ENCODE data around the gene SLC16A11.
"Not testable (repeated sequence)": the region's sequence is repeated elsewhere in the genome, so short reads cannot be mapped to it uniquely, and the experiment has no call there.

Gene SLC16A11

DNA sequence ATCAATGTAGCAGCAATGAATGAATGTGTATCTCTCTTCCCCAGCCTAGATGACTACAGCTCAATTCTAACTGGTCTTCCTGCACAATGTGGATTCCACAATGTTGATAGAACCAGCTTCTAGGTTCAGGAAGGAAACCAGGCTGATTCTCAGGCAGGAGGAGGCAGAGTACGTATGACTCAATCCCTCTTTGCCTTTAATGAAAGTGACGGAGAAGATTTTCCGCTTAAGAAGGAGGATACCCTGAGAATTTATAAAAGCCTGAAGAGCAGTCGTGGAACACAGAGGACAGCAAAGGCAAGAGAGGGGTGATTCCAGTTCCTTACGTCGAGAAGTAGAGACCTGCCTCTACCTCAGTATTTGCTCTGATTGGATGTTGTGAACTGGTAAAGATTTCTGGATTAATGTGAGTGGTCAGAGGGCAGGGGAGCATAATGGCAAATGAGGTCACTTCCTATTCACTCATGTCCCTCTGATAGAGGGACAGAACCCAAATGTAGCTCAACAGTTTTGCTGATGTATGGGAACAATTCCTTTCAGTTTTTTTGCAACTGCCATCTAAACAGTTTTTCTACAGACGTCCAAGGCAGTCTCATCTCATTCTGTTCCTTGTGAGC lies 15.0 kb upstream of the SLC16A11 start:
- Histone ChIP-seq H2BK5ac (ENCODE audit: low read depth, low read length, poor library complexity, severe bottlenecking) (no peak overlapping the region), H3K4me3 (ENCODE audit: insufficient read depth in 1 of 2, low read depth in 1 of 2, low read length in 2 of 2) (no peak overlapping the region), H2AFZ (ENCODE audit: low read depth, low read length) (no peak overlapping the region), H2BK12ac (ENCODE audit: low read length in 2 of 2) (no peak overlapping the region), H3K14ac (ENCODE audit: low read length in 2 of 2) (no peak overlapping the region), H2AK5ac (ENCODE audit: low read length, severe bottlenecking) (no peak overlapping the region), H3K79me1 (replicated peaks; ENCODE audit: low read length, poor library complexity, severe bottlenecking) (no peaks in the 10 kb centered on the region), H2BK15ac (ENCODE audit: low read depth, poor library complexity, severe bottlenecking) (no peak overlapping the region), H4K91ac (ENCODE audit: low read length) (no peak overlapping the region), H3K4me1 (ENCODE audit: control insufficient read depth, insufficient read depth, low read depth, low read length) (peaks cover 10% of the 10 kb centered on the region), H3K9me3 (ENCODE audit: control insufficient read depth, low read length) (no peaks in the 10 kb centered on the region), H3K4me2 (ENCODE audit: low read length, poor library complexity, severe bottlenecking) (no peak overlapping the region), H4K8ac (ENCODE audit: low read length) (no peak overlapping the region), H3K18ac (ENCODE audit: low read depth in 1 of 2, low read length in 2 of 2) (no peak overlapping the region), H3K27ac (ENCODE audit: low read length, poor library complexity, severe bottlenecking) (no peak overlapping the region), H3K36me3 (ENCODE audit: control insufficient read depth in 1 of 2, insufficient read depth in 2 of 2, low read depth in 1 of 2, low read length in 2 of 2) (no peaks in the 10 kb centered on the region), H2BK120ac (ENCODE audit: low read depth, low read length) (no peak overlapping the region), H3K4ac (ENCODE audit: low read depth in 1 of 2, low read length in 2 of 2) (no peak overlapping the region), H3K23ac (ENCODE audit: low read length in 2 of 2) (no peak overlapping the region), H3K27me3 (ENCODE audit: control insufficient read depth in 1 of 2, insufficient read depth in 1 of 2, low read length in 2 of 2) (peaks cover 0 to 28% of the 10 kb centered on the region in 2 experiments), H3K9ac (ENCODE audit: low read length) (no peak overlapping the region)
- peak; percentile 29 for DNase-seq
- WGBS: 72% methylated on average over 7 of the region's 7 CpGs

DNA sequence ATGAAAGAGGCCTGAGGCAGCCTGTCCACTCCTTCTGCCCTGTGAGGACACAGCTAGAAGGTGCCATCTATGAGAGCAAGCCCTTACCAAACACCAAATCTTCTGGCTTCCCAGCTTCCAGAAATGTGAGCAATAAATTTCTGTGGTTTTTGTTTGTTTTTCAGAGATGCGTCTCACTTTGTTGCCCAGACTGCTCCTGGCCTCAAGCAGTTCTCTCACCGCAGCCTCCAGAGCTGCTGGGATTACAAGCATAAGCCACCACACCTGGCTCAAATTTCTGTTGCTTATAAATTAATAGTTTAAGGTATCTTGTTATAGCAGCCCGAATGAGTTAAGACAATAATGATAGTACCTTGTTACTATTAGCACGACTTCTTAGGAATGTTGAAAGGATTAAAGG lies 12.5 kb upstream of the SLC16A11 start:
- Histone ChIP-seq H4K91ac (ENCODE audit: low read length) (no peak overlapping the region), H3K23ac (ENCODE audit: low read length in 2 of 2) (no peak overlapping the region), H2BK15ac (ENCODE audit: low read depth, poor library complexity, severe bottlenecking) (no peak overlapping the region), H3K4ac (ENCODE audit: low read depth in 1 of 2, low read length in 2 of 2) (no peak overlapping the region), H2BK5ac (ENCODE audit: low read depth, low read length, poor library complexity, severe bottlenecking) (no peak overlapping the region), H3K4me1 (ENCODE audit: control insufficient read depth, insufficient read depth, low read depth, low read length) (peaks cover 5% of the 10 kb centered on the region), H3K18ac (ENCODE audit: low read depth in 1 of 2, low read length in 2 of 2) (no peak overlapping the region), H3K4me2 (ENCODE audit: low read length, poor library complexity, severe bottlenecking) (no peak overlapping the region), H3K27ac (ENCODE audit: low read length, poor library complexity, severe bottlenecking) (no peak overlapping the region), H3K4me3 (ENCODE audit: insufficient read depth in 1 of 2, low read depth in 1 of 2, low read length in 2 of 2) (no peak overlapping the region), H2AFZ (ENCODE audit: low read depth, low read length) (no peak overlapping the region), H3K27me3 (ENCODE audit: control insufficient read depth in 1 of 2, insufficient read depth in 1 of 2, low read length in 2 of 2) (peaks cover 3 to 23% of the 10 kb centered on the region in 2 experiments), H3K9ac (ENCODE audit: low read length) (no peak overlapping the region), H3K14ac (ENCODE audit: low read length in 2 of 2) (no peak overlapping the region), H3K9me3 (ENCODE audit: control insufficient read depth, low read length) (no peaks in the 10 kb centered on the region), H3K36me3 (ENCODE audit: control insufficient read depth in 1 of 2, insufficient read depth in 2 of 2, low read depth in 1 of 2, low read length in 2 of 2) (no peaks in the 10 kb centered on the region), H4K8ac (ENCODE audit: low read length) (no peak overlapping the region), H2BK120ac (ENCODE audit: low read depth, low read length) (no peak overlapping the region), H2AK5ac (ENCODE audit: low read length, severe bottlenecking) (no peak overlapping the region), H3K79me1 (replicated peaks; ENCODE audit: low read length, poor library complexity, severe bottlenecking) (no peaks in the 10 kb centered on the region), H2BK12ac (ENCODE audit: low read length in 2 of 2) (no peak overlapping the region)
- peak; percentile 57 for DNase-seq
- WGBS: 69% methylated on average over 4 of the region's 4 CpGs

GRCh38 chr17:7050583-7050982 lies 6.7 kb upstream of the SLC16A11 start:
- not testable (repeated sequence) for H3K4me3 ChIP-seq (ENCODE audit: insufficient read depth in 1 of 2, low read depth in 1 of 2, low read length in 2 of 2); H2AK5ac ChIP-seq (ENCODE audit: low read length, severe bottlenecking); H4K8ac ChIP-seq (ENCODE audit: low read length); H3K79me1 ChIP-seq (replicated peaks; ENCODE audit: low read length, poor library complexity, severe bottlenecking); DNase-seq; H3K18ac ChIP-seq (ENCODE audit: low read depth in 1 of 2, low read length in 2 of 2); H3K14ac ChIP-seq (ENCODE audit: low read length in 2 of 2); H3K4me1 ChIP-seq (ENCODE audit: control insufficient read depth, insufficient read depth, low read depth, low read length); H3K27ac ChIP-seq (ENCODE audit: low read length, poor library complexity, severe bottlenecking); H2BK15ac ChIP-seq (ENCODE audit: low read depth, poor library complexity, severe bottlenecking); H2AFZ ChIP-seq (ENCODE audit: low read depth, low read length); H3K36me3 ChIP-seq (ENCODE audit: control insufficient read depth in 1 of 2, insufficient read depth in 2 of 2, low read depth in 1 of 2, low read length in 2 of 2); H3K4me2 ChIP-seq (ENCODE audit: low read length, poor library complexity, severe bottlenecking); H3K9me3 ChIP-seq (ENCODE audit: control insufficient read depth, low read length); H2BK12ac ChIP-seq (ENCODE audit: low read length in 2 of 2); H3K23ac ChIP-seq (ENCODE audit: low read length in 2 of 2); H2BK120ac ChIP-seq (ENCODE audit: low read depth, low read length); H3K9ac ChIP-seq (ENCODE audit: low read length); H3K4ac ChIP-seq (ENCODE audit: low read depth in 1 of 2, low read length in 2 of 2); H2BK5ac ChIP-seq (ENCODE audit: low read depth, low read length, poor library complexity, severe bottlenecking)
- 88% methylated on average over 9 of the region's 9 CpGs for WGBS
- Histone ChIP-seq H3K27me3 (ENCODE audit: control insufficient read depth in 1 of 2, insufficient read depth in 1 of 2, low read length in 2 of 2) (peaks cover 17 to 53% of the 10 kb centered on the region in 2 experiments), H4K91ac (ENCODE audit: low read length) (peak overlapping the region; percentile 63)

DNA sequence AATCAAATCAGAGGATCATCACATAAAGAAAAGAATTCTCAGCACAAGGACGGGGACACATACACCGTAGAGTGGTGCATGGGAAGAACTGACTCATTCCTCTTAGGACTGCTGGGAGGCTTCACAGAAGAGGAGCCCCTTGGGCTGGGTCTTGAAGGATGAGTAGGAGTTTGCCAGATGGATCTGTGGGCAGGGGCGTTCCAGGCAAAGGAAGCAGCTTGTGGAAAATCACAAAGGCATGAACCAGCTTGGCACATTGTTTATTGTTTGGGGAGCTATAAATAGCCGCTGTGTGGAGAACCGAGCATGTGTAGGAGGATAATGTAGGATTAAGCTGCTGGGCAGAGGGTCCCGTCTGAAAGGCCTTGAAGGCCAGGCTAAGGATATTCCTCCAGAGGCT lies 5.1 kb upstream of the SLC16A11 start:
- H4K8ac ChIP-seq (ENCODE audit: low read length): no peak overlapping the region

More for the DNA sequence above, 5.1 kb upstream of the SLC16A11 start:
- no peak overlapping the region for H3K4me2 ChIP-seq (ENCODE audit: low read length, poor library complexity, severe bottlenecking)
- no peak overlapping the region for H3K9ac ChIP-seq (ENCODE audit: low read length)
- H3K4ac ChIP-seq (ENCODE audit: low read depth in 1 of 2, low read length in 2 of 2): no peak overlapping the region
- peak; percentile 69 for DNase-seq
- no peak overlapping the region for H2BK12ac ChIP-seq (ENCODE audit: low read length in 2 of 2)
- H4K91ac ChIP-seq (ENCODE audit: low read length): no peak overlapping the region
- H3K18ac ChIP-seq (ENCODE audit: low read depth in 1 of 2, low read length in 2 of 2): no peak overlapping the region
- WGBS: 46% methylated on average over 5 of the region's 6 CpGs
- no peak overlapping the region for H2AK5ac ChIP-seq (ENCODE audit: low read length, severe bottlenecking)
- no peak overlapping the region for H2BK120ac ChIP-seq (ENCODE audit: low read depth, low read length)
- no peaks in the 10 kb centered on the region for H3K79me1 ChIP-seq (replicated peaks; ENCODE audit: low read length, poor library complexity, severe bottlenecking)
- no peak overlapping the region for H2BK15ac ChIP-seq (ENCODE audit: low read depth, poor library complexity, severe bottlenecking)
- peaks cover 10% of the 10 kb centered on the region for H3K4me1 ChIP-seq (ENCODE audit: control insufficient read depth, insufficient read depth, low read depth, low read length)
- H3K4me3 ChIP-seq (ENCODE audit: insufficient read depth in 1 of 2, low read depth in 1 of 2, low read length in 2 of 2): no peak overlapping the region
- no peaks in the 10 kb centered on the region for H3K36me3 ChIP-seq (ENCODE audit: control insufficient read depth in 1 of 2, insufficient read depth in 2 of 2, low read depth in 1 of 2, low read length in 2 of 2)
- no peak overlapping the region for H3K23ac ChIP-seq (ENCODE audit: low read length in 2 of 2)
- no peak overlapping the region for H3K27ac ChIP-seq (ENCODE audit: low read length, poor library complexity, severe bottlenecking)
- H3K27me3 ChIP-seq (ENCODE audit: control insufficient read depth in 1 of 2, insufficient read depth in 1 of 2, low read length in 2 of 2): peaks cover 26 to 56% of the 10 kb centered on the region in 2 experiments
- no peak overlapping the region for H3K14ac ChIP-seq (ENCODE audit: low read length in 2 of 2)
- H2AFZ ChIP-seq (ENCODE audit: low read depth, low read length): no peak overlapping the region
- H2BK5ac ChIP-seq (ENCODE audit: low read depth, low read length, poor library complexity, severe bottlenecking): no peak overlapping the region
- H3K9me3 ChIP-seq (ENCODE audit: control insufficient read depth, low read length): no peaks in the 10 kb centered on the region

All from mesenchymal stem cell (in vitro differentiated cells and primary cell).